Spleen (tissue), 11 donors: ENCODE data around the gene POLR2B. TPM values are rescaled to one million over a fixed set of nuclear protein-coding genes. Genes with fewer than 3 reads are reported as not detected.

Experiments used
- DNase-seq: peaks from one replicate; pipeline ENCODE4 v3.0.0-alpha.2; 2020
- H3K27ac ChIP-seq, 8 donors: fragments of 200-600 bp; sonication (generic) in 7 of 8; 1 replicate in 4 of 8; 2 replicates in 4 of 8; pipeline versions ENCODE4 v1.5.0 to v1.8.0; 2016 to 2021; ENCODE audit warnings: inconsistent platforms in 4 of 8, mild to moderate bottlenecking in 4 of 8, moderate library complexity in 1 of 8
- H3K27me3 ChIP-seq, 7 donors: fragments of 200-600 bp; sonication (generic) in 6 of 7; replicated peaks in 1 of 7; 1 replicate in 4 of 7; 2 replicates in 3 of 7; pipeline versions ENCODE4 v1.5.0 to v1.8.0; 2016 to 2021; ENCODE audit warnings: inconsistent platforms in 3 of 7, mild to moderate bottlenecking in 1 of 7
- H3K36me3 ChIP-seq, 6 donors: fragments of 200-600 bp; sonication (generic) in 5 of 6; 1 replicate in 4 of 6; 2 replicates in 2 of 6; pipeline versions ENCODE4 v1.5.0 to v1.8.0; 2016 to 2021; ENCODE audit warnings: inconsistent platforms in 2 of 6
- H3K4me1 ChIP-seq, 6 donors: fragments of 200-600 bp; sonication (generic) in 5 of 6; 1 replicate in 3 of 6; 2 replicates in 3 of 6; pipeline versions ENCODE4 v1.5.0 to v1.8.0; 2016 to 2021; ENCODE audit warnings: inconsistent platforms in 3 of 6
- H3K4me3 ChIP-seq, 8 donors: fragments of 200-600 bp; sonication (generic) in 7 of 8; 1 replicate in 4 of 8; 2 replicates in 4 of 8; pipeline versions ENCODE4 v1.5.0 to v1.8.0; 2016 to 2021; ENCODE audit warnings: inconsistent platforms in 4 of 8, mild to moderate bottlenecking in 4 of 8, moderate library complexity in 2 of 8
- H3K9me3 ChIP-seq, 8 donors: fragments of 200-600 bp; sonication (generic) in 7 of 8; 1 replicate in 4 of 8; 2 replicates in 4 of 8; pipeline versions ENCODE4 v1.5.0 to v1.8.0; 2016 to 2021; ENCODE audit warnings: inconsistent platforms in 4 of 8
- POLR2A ChIP-seq, 3 donors: fragments of 450-650 bp; IDR thresholded peaks; one replicate each; pipeline ENCODE4 v1.5.1; 2017; ENCODE audit warnings: antibody characterized with exemption in 3 of 3, mild to moderate bottlenecking in 1 of 3
- POLR2AphosphoS5 ChIP-seq, 3 donors: sonication (generic); formaldehyde crosslinking; IDR thresholded peaks; one replicate each; pipeline ENCODE4 v1.5.1; 2017; ENCODE audit warnings: antibody characterized with exemption in 3 of 3
- WGBS, 5 donors: extraction: QIAGEN DNeasy Blood & Tissue Kit in 3 of 5; methylation state at CpG; one replicate each; pipeline versions ENCODE4 v1.1.5 to v1.1.7; 2013 to 2018; 5-methylcytosine and 5-hydroxymethylcytosine counted together
- intact Hi-C: fragments of 100-400 bp; cut with DNase I; formaldehyde crosslinking; loops from one replicate; pipeline ENCODE4 v1.15.0; 2023; ENCODE audit warnings: low total_unique reads
- polyA plus RNA-seq, 3 donors: library from polyadenylated mRNA; stranded (reverse); fragments of 200-250 nt; gene quantifications; one replicate each; pipeline ENCODE4 v1.2.1, GENCODE V29; 2013
- total RNA-seq, 7 donors: library from RNA; depleted of rRNA in 3 of 7; stranded (reverse); fragments of >200 nt in 3 of 7; fragmentation: NEBNext Ultra II Directional in 4 of 7; extraction: Animal tissue kit (Norgen Biotek cat#: 25700) in 4 of 7; gene quantifications; one replicate each; pipeline versions ENCODE4 v1.1.0 to v1.2.1, GENCODE V29; 2016 to 2021
- TF ChIP-seq, protein P1 (sequence below), 11 experiments: fragments of 200-600 bp in 7 of 11; fragments of 450-650 bp in 4 of 11; sonication (generic) in 4 of 11; IDR thresholded peaks in 8 of 11; conservative IDR thresholded peaks in 3 of 11; 1 replicate in 7 of 11; 2 replicates in 4 of 11; pipeline versions ENCODE4 v1.4.0 to v1.8.0; 2016 to 2021; ENCODE audit warnings: antibody characterized with exemption in 11 of 11, inconsistent platforms in 4 of 11, mild to moderate bottlenecking in 1 of 11
- donor health status: healthy with polysubstance abuse.
- donor health status: DM: no; HTN: no; CAD: no; lungs with moderate emphysema.
- donor health status: DM: no; HTN: no; CAD: no.
- donor health status: Bipolar disorder and iron deficiency.
- donor health status: healthy.
- donor health status: DM: no; HTN: no; CAD: no.
- donor health status: DM: yes; HTN: yes; CAD: no.

The POLR2B gene
- total and polyA plus RNA-seq, 10 donors, result 27.4 to 119 (median 94.4) TPM

DNA sequence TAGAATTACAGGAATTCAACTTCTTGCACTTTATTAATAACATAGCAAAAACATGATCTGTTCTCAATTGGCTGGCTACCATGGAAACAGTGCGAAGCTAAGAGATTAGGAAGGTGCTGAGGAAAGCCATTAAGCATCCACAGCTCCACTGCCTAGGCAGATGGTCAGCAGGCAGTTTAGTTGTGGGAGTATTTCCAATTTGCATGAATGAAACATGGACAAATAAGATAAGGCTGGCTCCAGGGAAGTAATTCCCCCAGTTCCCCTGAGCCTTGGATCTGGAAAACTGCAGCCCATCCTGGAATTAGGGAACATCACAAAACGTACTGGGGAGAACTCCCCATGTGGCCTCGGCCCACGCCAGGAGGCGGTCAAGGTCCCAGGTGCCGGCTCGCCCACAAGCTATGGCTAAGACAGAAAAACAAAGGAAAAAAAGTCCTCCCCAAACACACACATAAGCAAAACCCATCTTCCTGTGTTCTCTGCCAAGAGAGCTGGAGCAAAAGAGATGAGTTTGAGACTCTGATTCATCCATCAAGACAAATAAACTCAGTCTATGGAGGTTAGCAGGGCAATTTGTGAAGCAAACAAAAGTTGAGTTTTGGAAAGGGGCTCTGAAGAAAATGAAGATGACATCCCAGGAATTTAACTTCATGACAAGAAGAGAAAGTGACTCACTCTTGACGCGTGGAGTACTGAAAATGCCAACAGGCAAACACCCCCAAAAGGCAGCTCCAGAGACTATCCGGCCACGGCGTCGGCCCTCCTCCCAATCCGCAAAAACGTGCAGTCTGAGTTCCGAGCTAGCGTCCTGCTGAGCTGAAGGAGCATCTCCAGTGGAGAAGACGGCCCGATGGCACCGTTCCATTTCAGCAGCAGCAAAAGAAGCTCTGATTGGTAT, 86.4 kb downstream of the POLR2B start:
- no peak overlapping the region for H3K4me3 ChIP-seq
- peaks cover 0 to 8% (median 0%) of the 10 kb centered on the region in 6 donors for H3K36me3 ChIP-seq
- H3K9me3 ChIP-seq, result no peaks in the 10 kb centered on the region
- no peaks in the 10 kb centered on the region for H3K27me3 ChIP-seq
- H3K27ac ChIP-seq, result peak overlapping the region in 7 of 8 donors; percentile 29 to 75 (median 59)
- DNase-seq, result no peak
- peaks cover 3 to 67% (median 27%) of the 10 kb centered on the region in 6 donors for H3K4me1 ChIP-seq
- WGBS, 5 donors, result 60 to 78% (median 73%) methylated on average over 20 of the region's 20 CpGs
- intact Hi-C loops, result no loop called here
- TF ChIP-seq, protein P1, sequence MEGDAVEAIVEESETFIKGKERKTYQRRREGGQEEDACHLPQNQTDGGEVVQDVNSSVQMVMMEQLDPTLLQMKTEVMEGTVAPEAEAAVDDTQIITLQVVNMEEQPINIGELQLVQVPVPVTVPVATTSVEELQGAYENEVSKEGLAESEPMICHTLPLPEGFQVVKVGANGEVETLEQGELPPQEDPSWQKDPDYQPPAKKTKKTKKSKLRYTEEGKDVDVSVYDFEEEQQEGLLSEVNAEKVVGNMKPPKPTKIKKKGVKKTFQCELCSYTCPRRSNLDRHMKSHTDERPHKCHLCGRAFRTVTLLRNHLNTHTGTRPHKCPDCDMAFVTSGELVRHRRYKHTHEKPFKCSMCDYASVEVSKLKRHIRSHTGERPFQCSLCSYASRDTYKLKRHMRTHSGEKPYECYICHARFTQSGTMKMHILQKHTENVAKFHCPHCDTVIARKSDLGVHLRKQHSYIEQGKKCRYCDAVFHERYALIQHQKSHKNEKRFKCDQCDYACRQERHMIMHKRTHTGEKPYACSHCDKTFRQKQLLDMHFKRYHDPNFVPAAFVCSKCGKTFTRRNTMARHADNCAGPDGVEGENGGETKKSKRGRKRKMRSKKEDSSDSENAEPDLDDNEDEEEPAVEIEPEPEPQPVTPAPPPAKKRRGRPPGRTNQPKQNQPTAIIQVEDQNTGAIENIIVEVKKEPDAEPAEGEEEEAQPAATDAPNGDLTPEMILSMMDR (IDR thresholded peaks at IDR 0.05 in 8 of 11, conservative IDR thresholded peaks at IDR 0.05 in 3 of 11), result no peak
- TF ChIP-seq POLR2AphosphoS5 (IDR thresholded peaks at IDR 0.05), result no peak
- TF ChIP-seq POLR2A (IDR thresholded peaks at IDR 0.05), result no peak

DNA sequence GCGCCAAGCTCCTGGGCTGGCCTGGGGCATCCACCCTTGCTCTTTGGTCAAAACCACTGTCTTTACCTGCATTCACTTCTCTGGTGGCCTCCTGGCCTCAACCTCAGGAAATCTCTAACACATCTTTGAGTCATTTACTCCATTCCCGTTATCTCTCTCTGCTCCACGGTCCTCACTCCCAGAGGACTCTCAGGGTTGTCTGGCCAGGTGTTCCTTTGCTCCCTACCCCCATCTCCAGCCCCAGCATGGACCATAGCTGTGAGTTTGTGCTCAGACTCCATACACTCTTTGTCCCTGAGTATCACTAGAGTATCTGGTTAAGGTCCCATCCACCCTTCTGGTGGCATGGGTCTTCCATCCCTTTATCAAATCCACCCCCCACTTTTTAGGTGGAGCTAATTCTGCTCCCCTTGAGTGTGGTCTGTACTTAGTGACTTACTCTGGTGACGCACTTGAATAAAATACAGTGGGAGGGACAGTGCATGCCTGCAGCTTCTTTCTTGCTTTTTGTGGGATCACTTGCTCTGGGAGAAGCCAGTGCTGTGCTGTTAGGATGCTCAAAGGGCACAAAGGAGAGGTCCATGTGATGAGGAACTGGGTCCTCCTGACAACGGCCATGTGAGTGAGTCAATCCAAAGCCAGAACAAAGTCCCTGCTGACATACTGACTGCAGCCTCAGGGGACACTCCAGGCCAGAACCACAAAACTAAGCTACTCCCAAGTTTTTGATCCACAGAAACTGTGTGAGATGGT, 87.2 kb downstream of the POLR2B start:
- TF ChIP-seq, protein P1 (IDR thresholded peaks at IDR 0.05 in 8 of 11, conservative IDR thresholded peaks at IDR 0.05 in 3 of 11), result no peak
- no peak for TF ChIP-seq POLR2A (IDR thresholded peaks at IDR 0.05)
- TF ChIP-seq POLR2AphosphoS5 (IDR thresholded peaks at IDR 0.05), result no peak
- peak overlapping the region in 7 of 8 donors; percentile 19 to 75 (median 59) for H3K27ac ChIP-seq
- no peaks in the 10 kb centered on the region for H3K36me3 ChIP-seq
- no peaks in the 10 kb centered on the region for H3K27me3 ChIP-seq
- no peak overlapping the region for H3K4me3 ChIP-seq
- intact Hi-C loops, result no loop called here
- peaks cover 4 to 69% (median 28%) of the 10 kb centered on the region in 6 donors for H3K4me1 ChIP-seq
- no peak for DNase-seq
- 77 to 91% (median 85%) methylated on average over 5 of the region's 5 CpGs for WGBS, 5 donors
- no peaks in the 10 kb centered on the region for H3K9me3 ChIP-seq

DNA sequence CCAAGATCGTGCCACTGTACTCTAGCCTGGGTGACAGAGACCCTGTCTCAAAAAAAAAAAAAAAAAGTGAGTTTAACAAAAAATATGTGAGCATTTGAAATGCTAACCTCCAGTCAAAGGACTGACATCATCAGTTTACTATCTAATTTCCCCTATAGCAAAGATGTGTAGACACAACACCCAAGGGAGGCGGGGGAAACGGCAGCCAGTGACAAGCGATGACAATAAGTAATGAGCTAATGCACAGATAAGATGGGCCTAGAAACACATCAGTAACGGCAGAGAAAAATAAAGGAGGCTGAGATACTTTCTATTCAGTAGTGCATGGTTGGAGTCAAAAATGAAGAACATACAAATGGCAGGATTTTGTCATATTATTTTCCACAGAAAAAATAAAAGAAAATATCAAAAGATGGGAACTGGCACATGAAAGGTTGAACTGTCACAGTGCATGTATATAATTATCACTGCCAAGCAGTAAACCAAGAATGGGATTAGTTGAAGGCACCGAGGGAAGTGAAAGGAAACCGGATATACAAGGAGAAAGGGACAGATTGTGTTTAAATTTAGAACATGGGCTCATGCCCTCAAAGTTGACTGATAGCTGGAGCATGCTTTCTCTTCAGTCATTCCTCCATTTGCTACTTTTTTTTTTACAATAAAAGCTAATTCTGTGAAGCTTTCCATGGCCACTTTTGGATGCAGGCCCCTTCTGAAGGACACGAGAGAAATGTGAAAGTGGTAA, 89.7 kb downstream of the POLR2B start:
- Histone ChIP-seq H3K4me3 (no peak overlapping the region), H3K27me3 (no peaks in the 10 kb centered on the region), H3K9me3 (no peaks in the 10 kb centered on the region), H3K27ac (peak overlapping the region in 5 of 8 donors; percentile 5 to 51 (median 41)), H3K36me3 (no peaks in the 10 kb centered on the region), H3K4me1 (peaks cover 0 to 64% (median 25%) of the 10 kb centered on the region in 6 donors)
- TF ChIP-seq POLR2A (IDR thresholded peaks at IDR 0.05) (no peak), POLR2AphosphoS5 (IDR thresholded peaks at IDR 0.05) (no peak)
- no peak for DNase-seq
- intact Hi-C loops, result no loop called here
- WGBS, 5 donors, result 61 to 78% (median 73%) methylated on average over 8 of the region's 8 CpGs

- intact Hi-C loops, result no loop called here
- no peak for DNase-seq
- H3K4me3 ChIP-seq, result no peak overlapping the region
- H3K27ac ChIP-seq, result peak overlapping the region in 3 of 8 donors; percentile 43 to 51 (median 50)
- H3K36me3 ChIP-seq, result no peaks in the 10 kb centered on the region
- no peaks in the 10 kb centered on the region for H3K27me3 ChIP-seq
- TF ChIP-seq POLR2A (IDR thresholded peaks at IDR 0.05) (no peak), POLR2AphosphoS5 (IDR thresholded peaks at IDR 0.05) (no peak)
- TF ChIP-seq, protein P1 (IDR thresholded peaks at IDR 0.05 in 8 of 11, conservative IDR thresholded peaks at IDR 0.05 in 3 of 11), result no peak
- H3K9me3 ChIP-seq, result no peaks in the 10 kb centered on the region
- 68 to 93% (median 84%) methylated on average over 2 of the region's 2 CpGs for WGBS, 5 donors
- H3K4me1 ChIP-seq, result peaks cover 0 to 44% (median 17%) of the 10 kb centered on the region in 6 donors
These were observed 91.8 kb downstream of the POLR2B start for GRCh38 chr4:57070461-57070860.
